ENCODE data around the gene NSUN2.

NSUN2 gene

GRCh38 chr5:6638236-6638635, 5.4 kb upstream of the NSUN2 start:
- Histone ChIP-seq H3K9ac (ENCODE audit: low read length) (no peak overlapping the region), H3K27me3 (replicated peaks; ENCODE audit: insufficient read depth, low read length) (no peaks in the 10 kb centered on the region), H3K9me2 (replicated peaks; ENCODE audit: insufficient read depth, low read length) (no peaks in the 10 kb centered on the region), H3K27ac (ENCODE audit: low read length) (no peak overlapping the region), H3F3A (ENCODE audit: insufficient read depth, low read length) (no peaks in the 10 kb centered on the region), H3K4me2 (ENCODE audit: low read depth, low read length) (no peak overlapping the region), H3K4me1 (ENCODE audit: low read length) (no peaks in the 10 kb centered on the region), H4K20me1 (ENCODE audit: insufficient read depth, low read length) (no peaks in the 10 kb centered on the region), H3K79me2 (ENCODE audit: low read length) (peaks cover 35% of the 10 kb centered on the region), H3K36me3 (replicated peaks; ENCODE audit: insufficient read depth, low read length) (no peaks in the 10 kb centered on the region), H3K4me3 (ENCODE audit: low read length) (no peak overlapping the region), H3K9me3 (replicated peaks; ENCODE audit: insufficient read depth, low read length) (no peaks in the 10 kb centered on the region), H2AFZ (ENCODE audit: low read length) (no peak overlapping the region)
- DNase-seq: no peak
- no peak for TF ChIP-seq CTCF (IDR thresholded peaks at IDR 0.05; ENCODE audit: low read length)
- no peak for TF ChIP-seq EZH2 (optimal IDR thresholded peaks at IDR 0.05; ENCODE audit: low read depth, low read length)
- TF ChIP-seq EZH2phosphoT487 (IDR thresholded peaks at IDR 0.05; ENCODE audit: low read length): no peak

- H3K9ac ChIP-seq (ENCODE audit: low read length): no peak overlapping the region
- H3K79me2 ChIP-seq (ENCODE audit: low read length): peaks cover 38% of the 10 kb centered on the region
- no peaks in the 10 kb centered on the region for H3K9me2 ChIP-seq (replicated peaks; ENCODE audit: insufficient read depth, low read length)
- no peaks in the 10 kb centered on the region for H3K27me3 ChIP-seq (replicated peaks; ENCODE audit: insufficient read depth, low read length)
- no peak overlapping the region for H3K4me3 ChIP-seq (ENCODE audit: low read length)
- TF ChIP-seq EZH2 (optimal IDR thresholded peaks at IDR 0.05; ENCODE audit: low read depth, low read length) (no peak), CTCF (IDR thresholded peaks at IDR 0.05; ENCODE audit: low read length) (no peak), EZH2phosphoT487 (IDR thresholded peaks at IDR 0.05; ENCODE audit: low read length) (no peak)
- no peaks in the 10 kb centered on the region for H3K4me1 ChIP-seq (ENCODE audit: low read length)
- no peaks in the 10 kb centered on the region for H4K20me1 ChIP-seq (ENCODE audit: insufficient read depth, low read length)
- H2AFZ ChIP-seq (ENCODE audit: low read length): no peak overlapping the region
- no peak for DNase-seq
- H3F3A ChIP-seq (ENCODE audit: insufficient read depth, low read length): no peaks in the 10 kb centered on the region
- H3K9me3 ChIP-seq (replicated peaks; ENCODE audit: insufficient read depth, low read length): no peaks in the 10 kb centered on the region
- H3K27ac ChIP-seq (ENCODE audit: low read length): no peak overlapping the region
- H3K36me3 ChIP-seq (replicated peaks; ENCODE audit: insufficient read depth, low read length): no peaks in the 10 kb centered on the region
- H3K4me2 ChIP-seq (ENCODE audit: low read depth, low read length): no peak overlapping the region
Observed at GRCh38 chr5:6637590-6637989, 4.7 kb upstream of the NSUN2 start.

DNA sequence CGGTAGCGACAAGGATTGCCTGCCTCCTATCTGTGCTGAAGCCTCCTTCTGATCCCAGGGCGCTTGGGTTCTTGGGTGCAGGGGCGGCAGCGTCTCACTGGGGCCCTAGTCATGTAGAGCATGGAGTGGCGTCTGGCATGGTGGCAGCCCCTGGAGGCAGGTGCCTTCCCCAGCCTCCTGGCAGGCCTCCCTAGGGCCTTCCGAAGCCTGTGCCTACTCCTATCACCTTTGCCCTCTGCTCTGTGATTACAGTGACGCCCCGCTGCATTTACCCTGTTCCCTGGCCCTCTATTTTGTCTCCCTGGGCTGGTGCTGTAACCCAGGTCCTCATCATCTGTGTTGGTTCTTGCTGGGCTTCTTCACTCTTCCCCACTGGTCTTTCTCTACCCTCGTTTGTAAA, 4.2 kb upstream of the NSUN2 start:
- no peak overlapping the region for H3K9ac ChIP-seq (ENCODE audit: low read length)
- H3K9me3 ChIP-seq (replicated peaks; ENCODE audit: insufficient read depth, low read length): no peaks in the 10 kb centered on the region
- peaks cover 44% of the 10 kb centered on the region for H3K79me2 ChIP-seq (ENCODE audit: low read length)
- DNase-seq: no peak
- H3K27me3 ChIP-seq (replicated peaks; ENCODE audit: insufficient read depth, low read length): no peaks in the 10 kb centered on the region
- H3K27ac ChIP-seq (ENCODE audit: low read length): no peak overlapping the region
- no peaks in the 10 kb centered on the region for H3K4me1 ChIP-seq (ENCODE audit: low read length)
- no peaks in the 10 kb centered on the region for H3K36me3 ChIP-seq (replicated peaks; ENCODE audit: insufficient read depth, low read length)
- no peak for TF ChIP-seq CTCF (IDR thresholded peaks at IDR 0.05; ENCODE audit: low read length)
- no peak for TF ChIP-seq EZH2 (optimal IDR thresholded peaks at IDR 0.05; ENCODE audit: low read depth, low read length)
- no peak for TF ChIP-seq EZH2phosphoT487 (IDR thresholded peaks at IDR 0.05; ENCODE audit: low read length)
- no peak overlapping the region for H2AFZ ChIP-seq (ENCODE audit: low read length)
- H3K9me2 ChIP-seq (replicated peaks; ENCODE audit: insufficient read depth, low read length): no peaks in the 10 kb centered on the region
- H3K4me2 ChIP-seq (ENCODE audit: low read depth, low read length): no peak overlapping the region
- no peaks in the 10 kb centered on the region for H4K20me1 ChIP-seq (ENCODE audit: insufficient read depth, low read length)
- no peak overlapping the region for H3K4me3 ChIP-seq (ENCODE audit: low read length)
- H3F3A ChIP-seq (ENCODE audit: insufficient read depth, low read length): no peaks in the 10 kb centered on the region
